ENCODE data around the gene WDFY2. TPM values are rescaled to one million over a fixed set of nuclear protein-coding genes. Genes with fewer than 3 reads are reported as not detected.
A peak's percentile ranks its signal among the peaks of the same experiment; 100 is the strongest.

The WDFY2 gene
- total RNA-seq, 1 experiment from 2014 or later = 25.7 TPM

GRCh38 chr13:51635137-51635878 is 51.0 kb downstream of the WDFY2 start:
- Mint-ChIP-seq H3K36me3 (no peaks in the 10 kb centered on the region), H3K27ac (peak overlapping the region; percentile 83), H3K4me1 (peaks cover 70% of the 10 kb centered on the region), H3K27me3 (ENCODE audit: low read depth) (no peaks in the 10 kb centered on the region), H3K4me3 (no peak overlapping the region), H3K9me3 (no peaks in the 10 kb centered on the region)
- no peak for ATAC-seq
- ChIA-PET CTCF (interaction anchor here (1.1 kb wide), 1 partner anchor 510 kb away, joined by 4 read pairs; no protein-coding TSS in a partner anchor), POLR2A (no interaction called here)
- DNase-seq (ENCODE audit: low spot score) = no peak
- TF ChIP-seq ZBTB43 (CRISPR knock-in tag; IDR thresholded peaks at IDR 0.05) (no peak), SP1 (CRISPR knock-in tag; conservative IDR thresholded peaks at IDR 0.05) (no peak), ZNF532 (CRISPR knock-in tag; IDR thresholded peaks at IDR 0.05; ENCODE audit: borderline replicate concordance) (no peak), STAT6 (CRISPR knock-in tag; conservative IDR thresholded peaks at IDR 0.05; ENCODE audit: low read depth) (no peak), IRF1 (CRISPR knock-in tag; IDR thresholded peaks at IDR 0.05) (no peak), ETV6 (CRISPR knock-in tag; IDR thresholded peaks at IDR 0.05) (no peak), OVOL2 (CRISPR knock-in tag; IDR thresholded peaks at IDR 0.05; ENCODE audit: borderline replicate concordance) (no peak), JUN (CRISPR knock-in tag; IDR thresholded peaks at IDR 0.05) (no peak), ZNF317 (CRISPR knock-in tag; IDR thresholded peaks at IDR 0.05; ENCODE audit: borderline replicate concordance, low read depth) (no peak), PRRX2 (CRISPR knock-in tag; IDR thresholded peaks at IDR 0.05) (no peak), HMGA2 (CRISPR knock-in tag; IDR thresholded peaks at IDR 0.05) (no peak), MXD4 (CRISPR knock-in tag; IDR thresholded peaks at IDR 0.05; ENCODE audit: borderline replicate concordance) (no peak)

GRCh38 chr13:51636349-51636890 is 52.2 kb downstream of the WDFY2 start:
- Mint-ChIP-seq H3K36me3 (no peaks in the 10 kb centered on the region), H3K4me3 (no peak overlapping the region), H3K27ac (peak overlapping the region; percentile 83; the same call in 1 of the 2 replicates), H3K9me3 (no peaks in the 10 kb centered on the region), H3K27me3 (ENCODE audit: low read depth) (no peaks in the 10 kb centered on the region), H3K4me1 (peaks cover 70% of the 10 kb centered on the region)
- ChIA-PET POLR2A (no interaction called here), CTCF (no interaction called here)
- DNase-seq (ENCODE audit: low spot score) (no peak), ATAC-seq (no peak)
- peak; percentile 51; the same call in 1 of the 2 replicates for TF ChIP-seq GABPB1 (CRISPR knock-in tag; IDR thresholded peaks at IDR 0.05)
- no peak for TF ChIP-seq FOXK1 (CRISPR knock-in tag; IDR thresholded peaks at IDR 0.05)
- no peak for TF ChIP-seq ZNF281 (CRISPR knock-in tag; IDR thresholded peaks at IDR 0.05)

All from WTC11 (cell line).